Loucy (cell line): Measurements from ENCODE around the gene SLC6A13.

Experiments
- EZH2phosphoT487 ChIP-seq: fragments of 200-600 bp; IDR thresholded peaks from 2 replicates; pipeline ENCODE4 v1.6.1; 2018; ENCODE audit warnings: antibody characterized with exemption, mild to moderate bottlenecking, moderate library complexity, borderline replicate concordance
- TF ChIP-seq, protein P1 (sequence below): fragments of 200-600 bp; sonication (generic); conservative IDR thresholded peaks from 2 replicates; pipeline ENCODE4 v1.5.1; 2014; ENCODE audit warnings: mild to moderate bottlenecking, antibody characterized with exemption, low read length

GRCh38 chr12:291153-291723 is 28.6 kb upstream of the SLC6A13 start:
- TF ChIP-seq, protein P1, sequence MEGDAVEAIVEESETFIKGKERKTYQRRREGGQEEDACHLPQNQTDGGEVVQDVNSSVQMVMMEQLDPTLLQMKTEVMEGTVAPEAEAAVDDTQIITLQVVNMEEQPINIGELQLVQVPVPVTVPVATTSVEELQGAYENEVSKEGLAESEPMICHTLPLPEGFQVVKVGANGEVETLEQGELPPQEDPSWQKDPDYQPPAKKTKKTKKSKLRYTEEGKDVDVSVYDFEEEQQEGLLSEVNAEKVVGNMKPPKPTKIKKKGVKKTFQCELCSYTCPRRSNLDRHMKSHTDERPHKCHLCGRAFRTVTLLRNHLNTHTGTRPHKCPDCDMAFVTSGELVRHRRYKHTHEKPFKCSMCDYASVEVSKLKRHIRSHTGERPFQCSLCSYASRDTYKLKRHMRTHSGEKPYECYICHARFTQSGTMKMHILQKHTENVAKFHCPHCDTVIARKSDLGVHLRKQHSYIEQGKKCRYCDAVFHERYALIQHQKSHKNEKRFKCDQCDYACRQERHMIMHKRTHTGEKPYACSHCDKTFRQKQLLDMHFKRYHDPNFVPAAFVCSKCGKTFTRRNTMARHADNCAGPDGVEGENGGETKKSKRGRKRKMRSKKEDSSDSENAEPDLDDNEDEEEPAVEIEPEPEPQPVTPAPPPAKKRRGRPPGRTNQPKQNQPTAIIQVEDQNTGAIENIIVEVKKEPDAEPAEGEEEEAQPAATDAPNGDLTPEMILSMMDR: no peak
- TF ChIP-seq EZH2phosphoT487: no peak
